GM12878 (cell line): Measurements from ENCODE around the gene GSG1L. TPM values are rescaled to one million over a fixed set of nuclear protein-coding genes. Genes with fewer than 3 reads are reported as not detected.
A peak's percentile ranks its signal among the peaks of the same experiment; 100 is the strongest.

ENCODE experiments used
- ATAC-seq: fragments of 200-7000 bp; cut with Tn5 transposase; 3 replicates; pipeline ENCODE4 v1.9.1; 2020; ENCODE audit warnings: mild to moderate bottlenecking, moderate library complexity
- BruUV-seq: library from RNA; stranded (reverse); fragments of 400-500 nt; replicated peaks from 2 replicates; lab custom pipeline; 2021; lab: Mats Ljungman, UMichigan
- CTCF ChIA-PET: fragments of 300-600 bp; sonication (Branson Sonifier 250); formaldehyde crosslinking; extraction: SDS; loops from one replicate; lab custom pipeline; 2021; ENCODE audit warnings: inconsistent platforms; lab: Yijun Ruan, JAX
- POLR2A ChIA-PET: fragments of 350-600 bp; formaldehyde crosslinking; extraction: SDS; loops from one replicate; lab custom pipeline; 2021; ENCODE audit warnings: inconsistent platforms; lab: Charles Lee
- RAD21 ChIA-PET: fragments of 300-600 bp; sonication (Branson Sonifier 250); formaldehyde crosslinking; loops from one replicate; lab custom pipeline; 2023; ENCODE audit warnings: antibody characterized with exemption; ENCODE audit not compliant: unreplicated experiment; lab: Charles Lee
- SMC1A ChIA-PET: fragments of 300-600 bp; sonication (Branson Sonifier 250); formaldehyde crosslinking; loops from one replicate; lab custom pipeline; 2023; ENCODE audit not compliant: unreplicated experiment, uncharacterized antibody; lab: Charles Lee
- DNase-seq: peaks from one replicate; pipeline ENCODE4 v3.0.0-alpha.2; 2011; ENCODE audit warnings: low read depth, low spot score
- FAIRE-seq: peaks from 3 replicates; lab custom pipeline; 2011; peaks lifted over from hg19 to GRCh38; lab: Jason Lieb, UNC
- H2AFZ ChIP-seq: 2 replicates; pipeline ENCODE4 v1.6.0; 2011; ENCODE audit warnings: low read depth, low read length, control low read depth; ENCODE audit not compliant: control insufficient read depth
- H3K27ac ChIP-seq: 2 replicates; pipeline ENCODE4 v1.5.1; 2011; ENCODE audit warnings: control low read depth; ENCODE audit not compliant: control insufficient read depth, insufficient read depth
- H3K27me3 ChIP-seq, 2 experiments: replicated peaks in 1 of 2; 2 replicates each; pipeline versions ENCODE4 v1.6.0 to v1.6.1; 2011; ENCODE audit warnings: low read length in 1 of 2; ENCODE audit not compliant: control insufficient read depth in 2 of 2, insufficient read depth in 2 of 2
- H3K36me3 ChIP-seq, 2 experiments: 2 replicates each; pipeline ENCODE4 v1.5.1; 2011; ENCODE audit warnings: low read length in 1 of 2; ENCODE audit not compliant: control insufficient read depth in 2 of 2, insufficient read depth in 2 of 2
- H3K4me1 ChIP-seq: 2 replicates; pipeline ENCODE4 v1.6.1; 2011; ENCODE audit warnings: mild to moderate bottlenecking, low read length, moderate library complexity, mixed read lengths; ENCODE audit not compliant: control insufficient read depth, insufficient read depth
- H3K4me2 ChIP-seq: 2 replicates; pipeline ENCODE4 v1.6.0; 2011; ENCODE audit warnings: control low read depth; ENCODE audit not compliant: control insufficient read depth, insufficient read depth
- H3K4me3 ChIP-seq: fragments of 200-600 bp; sonication (generic); 2 replicates; pipeline ENCODE4 v1.5.1; 2016
- H3K79me2 ChIP-seq: 2 replicates; pipeline ENCODE4 v1.6.0; 2011; ENCODE audit warnings: low read length; ENCODE audit not compliant: control insufficient read depth, insufficient read depth
- H3K9ac ChIP-seq: 2 replicates; pipeline ENCODE4 v1.8.0; 2011; ENCODE audit warnings: low read length, control low read depth, mixed read lengths; ENCODE audit not compliant: control insufficient read depth, insufficient read depth
- H3K9me3 ChIP-seq: replicated peaks from 3 replicates; pipeline ENCODE4 v1.5.1; 2011; ENCODE audit warnings: mild to moderate bottlenecking, low read length; ENCODE audit not compliant: control insufficient read depth, insufficient read depth
- H4K20me1 ChIP-seq: 2 replicates; pipeline ENCODE4 v1.6.0; 2011; ENCODE audit not compliant: control insufficient read depth, insufficient read depth
- BCL3 ChIP-seq: IDR thresholded peaks from 2 replicates; pipeline ENCODE4 v1.6.1; 2011; ENCODE audit warnings: borderline replicate concordance, low read depth, mild to moderate bottlenecking, moderate library complexity, low read length; ENCODE audit not compliant: insufficient read depth, poor library complexity, severe bottlenecking
- EGR1 ChIP-seq, 2 experiments: IDR thresholded peaks; 1 replicate in 1 of 2; 2 replicates in 1 of 2; pipeline ENCODE4 v1.6.1; 2011 to 2012; ENCODE audit warnings: low read depth in 2 of 2, low read length in 2 of 2, borderline replicate concordance in 1 of 2, mild to moderate bottlenecking in 1 of 2, moderate library complexity in 1 of 2
- ETV6 ChIP-seq, 2 experiments: fragments of 450-650 bp in 1 of 2; IDR thresholded peaks in 1 of 2; conservative IDR thresholded peaks in 1 of 2; 2 replicates each; pipeline ENCODE4 v1.6.1; 2014; ENCODE audit warnings: antibody characterized with exemption in 1 of 2, borderline replicate concordance in 1 of 2, low read depth in 1 of 2, mild to moderate bottlenecking in 1 of 2, moderate library complexity in 1 of 2
- NBN ChIP-seq: fragments of 450-650 bp; IDR thresholded peaks from 2 replicates; pipeline ENCODE4 v1.6.1; 2016
- NFIC ChIP-seq: IDR thresholded peaks from 2 replicates; pipeline ENCODE4 v1.6.1; 2012; ENCODE audit warnings: low read depth, mild to moderate bottlenecking, inconsistent platforms, low read length, moderate library complexity
- POLR2A ChIP-seq: IDR thresholded peaks from 2 replicates; pipeline ENCODE4 v1.6.1; 2011; ENCODE audit warnings: low read depth, mild to moderate bottlenecking, low read length
- SIX5 ChIP-seq: IDR thresholded peaks from 2 replicates; pipeline ENCODE4 v1.6.1; 2011; ENCODE audit warnings: mild to moderate bottlenecking, low read depth, low read length, moderate library complexity; ENCODE audit not compliant: severe bottlenecking
- TCF7 ChIP-seq: IDR thresholded peaks from 2 replicates; pipeline ENCODE4 v1.6.1; 2014; ENCODE audit warnings: antibody characterized with exemption, borderline replicate concordance
- ZNF217 ChIP-seq: fragments of 450-650 bp; IDR thresholded peaks from 2 replicates; pipeline ENCODE4 v1.6.1; 2017; ENCODE audit warnings: antibody characterized with exemption, mild to moderate bottlenecking
- ZNF384 ChIP-seq: IDR thresholded peaks from 2 replicates; pipeline ENCODE4 v1.6.1; 2012; ENCODE audit warnings: low read depth, mild to moderate bottlenecking, low read length, improper control_type of control experiment, borderline replicate concordance
- WGBS: methylation state at CpG from one replicate; pipeline ENCODE4 v1.1.6; 2016; ENCODE audit warnings: low lambda C conversion rate; ENCODE audit not compliant: insufficient replicate concordance, insufficient coverage; ENCODE audit errors: missing lambda C conversion rate; 5-methylcytosine and 5-hydroxymethylcytosine counted together
- in situ Hi-C: fragments of 300-500 bp; cut with MboI; formaldehyde crosslinking; loops from 9 replicates; pipeline ENCODE4 v1.14.3; 2018; ENCODE audit warnings: mixed read lengths
- intact Hi-C: fragments of 100-400 bp; cut with micrococcal nuclease; formaldehyde crosslinking; loops from one replicate; pipeline ENCODE4 v1.14.2; 2022; ENCODE audit not compliant: unreplicated experiment
- polyA plus RNA-seq, 11 experiments: library from polyadenylated mRNA; depleted of rRNA in 4 of 11; unstranded in 6 of 11; stranded (reverse) in 5 of 11; fragments of >200 nt; fragmentation: Nextera tagmentation in 4 of 11; fragmentation: Illumina TruSeq in 1 of 11; extraction: Ambion mirVana in 4 of 11; extraction: Trizol in 1 of 11; gene quantifications; 1 replicate in 1 of 11; 2 replicates in 10 of 11; pipeline versions ENCODE4 v1.2.1 to v1.2.3, GENCODE V29; 2011 to 2016; ENCODE audit warnings: inconsistent platforms in 2 of 11, missing spikeins in 2 of 11, low read depth in 1 of 11
- total RNA-seq, 4 experiments: library from RNA; depleted of rRNA in 3 of 4; stranded (reverse); fragments of >200 nt in 3 of 4; fragmentation: Illumina TruSeq in 1 of 4; extraction: Trizol in 1 of 4; gene quantifications; 2 replicates each; pipeline versions ENCODE4 v1.2.1 to v1.2.3, GENCODE V29; 2013 to 2021
- TF ChIP-seq, protein P1 (sequence below): fragments of 150-350 bp; IDR thresholded peaks from 2 replicates; pipeline ENCODE4 v1.6.1; 2016; ENCODE audit warnings: low read depth, low read length
- TF ChIP-seq, protein P2 (sequence below): fragments of 450-650 bp; IDR thresholded peaks from 2 replicates; pipeline ENCODE4 v1.6.1; 2017; ENCODE audit warnings: mild to moderate bottlenecking, low read depth, inconsistent platforms; ENCODE audit not compliant: poor library complexity, severe bottlenecking
- TF ChIP-seq, protein P3 (sequence below): IDR thresholded peaks from 2 replicates; pipeline ENCODE4 v1.6.1; 2012; ENCODE audit warnings: low read depth, low read length, improper control_type of control experiment
- TF ChIP-seq, protein P4 (sequence below): IDR thresholded peaks from 2 replicates; pipeline ENCODE4 v1.6.1; 2011; ENCODE audit warnings: mild to moderate bottlenecking, low read depth, low read length, moderate library complexity; ENCODE audit not compliant: insufficient replicate concordance

GSG1L gene
- total and polyA plus RNA-seq, 10 of the 15 experiments (the other 5 are each of a cell fraction or from before 2014, with no cell fraction given) = not detected

GRCh38 chr16:28040039-28040438 lies 23.5 kb downstream of the GSG1L start (continued):
- TF ChIP-seq, protein P1, sequence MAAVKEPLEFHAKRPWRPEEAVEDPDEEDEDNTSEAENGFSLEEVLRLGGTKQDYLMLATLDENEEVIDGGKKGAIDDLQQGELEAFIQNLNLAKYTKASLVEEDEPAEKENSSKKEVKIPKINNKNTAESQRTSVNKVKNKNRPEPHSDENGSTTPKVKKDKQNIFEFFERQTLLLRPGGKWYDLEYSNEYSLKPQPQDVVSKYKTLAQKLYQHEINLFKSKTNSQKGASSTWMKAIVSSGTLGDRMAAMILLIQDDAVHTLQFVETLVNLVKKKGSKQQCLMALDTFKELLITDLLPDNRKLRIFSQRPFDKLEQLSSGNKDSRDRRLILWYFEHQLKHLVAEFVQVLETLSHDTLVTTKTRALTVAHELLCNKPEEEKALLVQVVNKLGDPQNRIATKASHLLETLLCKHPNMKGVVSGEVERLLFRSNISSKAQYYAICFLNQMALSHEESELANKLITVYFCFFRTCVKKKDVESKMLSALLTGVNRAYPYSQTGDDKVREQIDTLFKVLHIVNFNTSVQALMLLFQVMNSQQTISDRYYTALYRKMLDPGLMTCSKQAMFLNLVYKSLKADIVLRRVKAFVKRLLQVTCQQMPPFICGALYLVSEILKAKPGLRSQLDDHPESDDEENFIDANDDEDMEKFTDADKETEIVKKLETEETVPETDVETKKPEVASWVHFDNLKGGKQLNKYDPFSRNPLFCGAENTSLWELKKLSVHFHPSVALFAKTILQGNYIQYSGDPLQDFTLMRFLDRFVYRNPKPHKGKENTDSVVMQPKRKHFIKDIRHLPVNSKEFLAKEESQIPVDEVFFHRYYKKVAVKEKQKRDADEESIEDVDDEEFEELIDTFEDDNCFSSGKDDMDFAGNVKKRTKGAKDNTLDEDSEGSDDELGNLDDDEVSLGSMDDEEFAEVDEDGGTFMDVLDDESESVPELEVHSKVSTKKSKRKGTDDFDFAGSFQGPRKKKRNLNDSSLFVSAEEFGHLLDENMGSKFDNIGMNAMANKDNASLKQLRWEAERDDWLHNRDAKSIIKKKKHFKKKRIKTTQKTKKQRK = no peak
- TF ChIP-seq ZNF384 (no peak), BCL3 (no peak)

GRCh38 chr16:28039493-28039892 lies 24.0 kb downstream of the GSG1L start:
- intact Hi-C loops (no loop called here), in situ Hi-C loops (no loop called here)
- no peaks in the 10 kb centered on the region for H3K27me3 ChIP-seq
- ATAC-seq = no peak
- RAD21 ChIA-PET = no interaction called here
- no peak for DNase-seq
- no peak overlapping the region for H3K4me2 ChIP-seq
- POLR2A ChIA-PET = no interaction called here
- no peak overlapping the region for H2AFZ ChIP-seq
- 76% methylated on average over 10 of the region's 10 CpGs for WGBS
- H3K79me2 ChIP-seq = no peaks in the 10 kb centered on the region
- SMC1A ChIA-PET = no interaction called here
- no peaks in the 10 kb centered on the region for H3K36me3 ChIP-seq
- no peaks in the 10 kb centered on the region for H3K4me1 ChIP-seq
- H3K4me3 ChIP-seq = no peak overlapping the region
- no peaks in the 10 kb centered on the region for H4K20me1 ChIP-seq
- CTCF ChIA-PET = no interaction called here
- H3K9ac ChIP-seq = no peak overlapping the region
- FAIRE-seq = no peak
- no peaks in the 10 kb centered on the region for H3K9me3 ChIP-seq
- BruUV-seq = no TSS peak
- no peak overlapping the region for H3K27ac ChIP-seq
- TF ChIP-seq, protein P2, sequence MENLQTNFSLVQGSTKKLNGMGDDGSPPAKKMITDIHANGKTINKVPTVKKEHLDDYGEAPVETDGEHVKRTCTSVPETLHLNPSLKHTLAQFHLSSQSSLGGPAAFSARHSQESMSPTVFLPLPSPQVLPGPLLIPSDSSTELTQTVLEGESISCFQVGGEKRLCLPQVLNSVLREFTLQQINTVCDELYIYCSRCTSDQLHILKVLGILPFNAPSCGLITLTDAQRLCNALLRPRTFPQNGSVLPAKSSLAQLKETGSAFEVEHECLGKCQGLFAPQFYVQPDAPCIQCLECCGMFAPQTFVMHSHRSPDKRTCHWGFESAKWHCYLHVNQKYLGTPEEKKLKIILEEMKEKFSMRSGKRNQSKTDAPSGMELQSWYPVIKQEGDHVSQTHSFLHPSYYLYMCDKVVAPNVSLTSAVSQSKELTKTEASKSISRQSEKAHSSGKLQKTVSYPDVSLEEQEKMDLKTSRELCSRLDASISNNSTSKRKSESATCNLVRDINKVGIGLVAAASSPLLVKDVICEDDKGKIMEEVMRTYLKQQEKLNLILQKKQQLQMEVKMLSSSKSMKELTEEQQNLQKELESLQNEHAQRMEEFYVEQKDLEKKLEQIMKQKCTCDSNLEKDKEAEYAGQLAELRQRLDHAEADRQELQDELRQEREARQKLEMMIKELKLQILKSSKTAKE = no peak
- TF ChIP-seq NFIC = 0 out of 2 replicates have a peak, but pooled peaks have one; percentile 28
- TF ChIP-seq, protein P3, sequence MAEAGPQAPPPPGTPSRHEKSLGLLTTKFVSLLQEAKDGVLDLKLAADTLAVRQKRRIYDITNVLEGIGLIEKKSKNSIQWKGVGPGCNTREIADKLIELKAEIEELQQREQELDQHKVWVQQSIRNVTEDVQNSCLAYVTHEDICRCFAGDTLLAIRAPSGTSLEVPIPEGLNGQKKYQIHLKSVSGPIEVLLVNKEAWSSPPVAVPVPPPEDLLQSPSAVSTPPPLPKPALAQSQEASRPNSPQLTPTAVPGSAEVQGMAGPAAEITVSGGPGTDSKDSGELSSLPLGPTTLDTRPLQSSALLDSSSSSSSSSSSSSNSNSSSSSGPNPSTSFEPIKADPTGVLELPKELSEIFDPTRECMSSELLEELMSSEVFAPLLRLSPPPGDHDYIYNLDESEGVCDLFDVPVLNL = no peak
- no peak for TF ChIP-seq ZNF217
- no peak for TF ChIP-seq SIX5
- TF ChIP-seq TCF7 = no peak
- TF ChIP-seq NBN = no peak
- TF ChIP-seq ETV6 (conservative IDR thresholded peaks at IDR 0.05 in 1 of 2, IDR thresholded peaks at IDR 0.05 in 1 of 2; ENCODE audit: borderline replicate concordance in 1 of 2, low read depth in 1 of 2) = no peak
- TF ChIP-seq, protein P4, sequence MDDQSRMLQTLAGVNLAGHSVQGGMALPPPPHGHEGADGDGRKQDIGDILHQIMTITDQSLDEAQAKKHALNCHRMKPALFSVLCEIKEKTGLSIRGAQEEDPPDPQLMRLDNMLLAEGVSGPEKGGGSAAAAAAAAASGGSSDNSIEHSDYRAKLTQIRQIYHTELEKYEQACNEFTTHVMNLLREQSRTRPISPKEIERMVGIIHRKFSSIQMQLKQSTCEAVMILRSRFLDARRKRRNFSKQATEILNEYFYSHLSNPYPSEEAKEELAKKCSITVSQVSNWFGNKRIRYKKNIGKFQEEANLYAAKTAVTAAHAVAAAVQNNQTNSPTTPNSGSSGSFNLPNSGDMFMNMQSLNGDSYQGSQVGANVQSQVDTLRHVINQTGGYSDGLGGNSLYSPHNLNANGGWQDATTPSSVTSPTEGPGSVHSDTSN = peak; percentile 33
- no peak for TF ChIP-seq POLR2A
- no peak for TF ChIP-seq EGR1 (IDR thresholded peaks at IDR 0.05; ENCODE audit: borderline replicate concordance in 1 of 2, low read depth in 2 of 2, low read length in 2 of 2)
